Chondrocyte (in vitro differentiated cells): ENCODE measurements around the gene IFNK. TPM values are rescaled to one million over a fixed set of nuclear protein-coding genes. Genes with fewer than 3 reads are reported as not detected.

Source experiments
- DNase-seq: peaks from one replicate; pipeline ENCODE4 v3.0.0; 2021; ENCODE audit warnings: mixed read lengths, low spot score
- H3K27ac Mint-ChIP-seq: one replicate; pipeline ENCODE4 v1.8.0; 2021; ENCODE audit warnings: mild to moderate bottlenecking, moderate library complexity, mixed read lengths; ENCODE audit not compliant: unreplicated experiment
- H3K27me3 Mint-ChIP-seq: 2 replicates; pipeline ENCODE4 v1.8.0; 2021; ENCODE audit warnings: low read depth, mixed read lengths
- H3K36me3 Mint-ChIP-seq: 2 replicates; pipeline ENCODE4 v1.8.0; 2021; ENCODE audit warnings: low read depth, mixed read lengths
- H3K4me1 Mint-ChIP-seq: 2 replicates; pipeline ENCODE4 v1.8.0; 2021; ENCODE audit warnings: low read depth, mild to moderate bottlenecking, mixed read lengths
- H3K4me3 Mint-ChIP-seq: one replicate; pipeline ENCODE4 v1.8.0; 2021; ENCODE audit warnings: mild to moderate bottlenecking, moderate library complexity, mixed read lengths; ENCODE audit not compliant: unreplicated experiment
- H3K9me3 Mint-ChIP-seq: 2 replicates; pipeline ENCODE4 v1.8.0; 2021; ENCODE audit warnings: low read depth, mixed read lengths
- CTCF ChIP-seq: fragments of 200-600 bp; sonication (generic); IDR thresholded peaks from 2 replicates; pipeline ENCODE4 v1.5.0; 2021; ENCODE audit warnings: antibody characterized with exemption, mild to moderate bottlenecking, moderate library complexity
- total RNA-seq: library from RNA; stranded (reverse); gene quantifications from 3 replicates; pipeline ENCODE4 v1.2.1, GENCODE V29; 2021

IFNK gene
- total RNA-seq, 1 donor from 2014 or later = not detected

DNA sequence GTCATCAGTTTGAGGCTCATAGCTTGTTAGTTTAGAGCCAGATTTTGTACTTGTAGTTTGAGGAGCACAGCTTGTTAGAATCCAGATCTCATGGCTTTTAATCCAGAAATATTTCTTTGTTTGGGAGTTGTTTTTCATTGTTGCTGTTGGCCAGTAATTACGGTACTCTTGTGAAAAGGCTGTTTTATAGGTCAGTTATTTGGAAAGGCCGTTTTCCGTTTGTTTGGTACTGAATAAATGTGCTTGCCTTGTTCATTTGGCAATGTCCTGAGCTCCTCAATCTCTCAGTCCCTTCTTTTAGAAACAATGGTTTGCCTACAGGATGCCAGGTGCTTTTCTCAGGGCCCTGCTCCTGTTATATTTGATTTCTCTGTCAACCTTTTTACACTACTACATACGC lies 10.0 kb downstream of the IFNK start:
- Mint-ChIP-seq H3K36me3 (peaks cover 2% of the 10 kb centered on the region), H3K27ac (no peak overlapping the region), H3K9me3 (no peaks in the 10 kb centered on the region), H3K4me3 (no peak overlapping the region), H3K27me3 (peaks cover 5% of the 10 kb centered on the region), H3K4me1 (peaks cover 25% of the 10 kb centered on the region)
- no peak for DNase-seq
- TF ChIP-seq CTCF = no peak

GRCh38 chr9:27534658-27535209 lies 10.6 kb downstream of the IFNK start:
- Mint-ChIP-seq H3K27me3 (peaks cover 5% of the 10 kb centered on the region), H3K4me3 (no peak overlapping the region), H3K4me1 (peaks cover 28% of the 10 kb centered on the region), H3K36me3 (peaks cover 2% of the 10 kb centered on the region), H3K27ac (no peak overlapping the region), H3K9me3 (no peaks in the 10 kb centered on the region)
- no peak for TF ChIP-seq CTCF
- no peak for DNase-seq

DNA sequence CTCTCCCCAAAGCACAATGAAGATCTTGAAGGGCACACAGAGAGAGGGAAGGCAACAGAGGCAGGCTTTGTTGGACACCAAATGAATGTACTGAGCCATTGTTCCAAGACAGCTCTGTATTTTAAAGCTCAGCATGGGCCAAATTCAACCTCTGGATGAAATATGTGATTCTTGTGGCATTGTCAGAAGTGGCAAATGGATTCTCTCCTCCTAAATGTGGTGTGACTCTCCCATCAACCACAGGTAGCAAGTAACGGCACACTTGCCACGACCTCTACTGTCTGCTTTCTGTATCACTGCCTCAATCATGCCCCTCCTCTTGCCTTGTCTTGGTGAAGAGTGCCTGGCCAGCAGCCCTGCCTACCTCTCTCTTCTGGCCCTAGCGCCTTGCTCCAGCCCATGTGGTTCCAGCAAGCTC lies 11.6 kb downstream of the IFNK start:
- H3K4me1 Mint-ChIP-seq = peaks cover 35% of the 10 kb centered on the region
- peak; percentile 28 for TF ChIP-seq CTCF
- no peaks in the 10 kb centered on the region for H3K9me3 Mint-ChIP-seq
- peaks cover 2% of the 10 kb centered on the region for H3K36me3 Mint-ChIP-seq
- no peak for DNase-seq
- peaks cover 5% of the 10 kb centered on the region for H3K27me3 Mint-ChIP-seq
- no peak overlapping the region for H3K4me3 Mint-ChIP-seq
- H3K27ac Mint-ChIP-seq = no peak overlapping the region

- no peak overlapping the region for H3K4me3 Mint-ChIP-seq
- H3K36me3 Mint-ChIP-seq = peaks cover 2% of the 10 kb centered on the region
- no peak for TF ChIP-seq CTCF
- no peak overlapping the region for H3K27ac Mint-ChIP-seq
- peaks cover 32% of the 10 kb centered on the region for H3K4me1 Mint-ChIP-seq
- DNase-seq = no peak
- no peaks in the 10 kb centered on the region for H3K9me3 Mint-ChIP-seq
- H3K27me3 Mint-ChIP-seq = peaks cover 4% of the 10 kb centered on the region
Measured at GRCh38 chr9:27536168-27536567, 12.1 kb downstream of the IFNK start.

- H3K4me1 Mint-ChIP-seq = peaks cover 34% of the 10 kb centered on the region
- no peaks in the 10 kb centered on the region for H3K9me3 Mint-ChIP-seq
- H3K36me3 Mint-ChIP-seq = peaks cover 2% of the 10 kb centered on the region
- peaks cover 4% of the 10 kb centered on the region for H3K27me3 Mint-ChIP-seq
- no peak overlapping the region for H3K4me3 Mint-ChIP-seq
- no peak overlapping the region for H3K27ac Mint-ChIP-seq
- TF ChIP-seq CTCF = no peak
- no peak for DNase-seq
Measured at GRCh38 chr9:27537027-27537435, 12.9 kb downstream of the IFNK start.
